GM18508 (cell line): ENCODE results near the gene CCSAP.
A peak's percentile ranks its signal among the peaks of the same experiment; 100 is the strongest.
"Not testable (repeated sequence)": the region's sequence is repeated elsewhere in the genome, so short reads cannot be mapped to it uniquely, and the experiment has no call there.

Experiments used
- ATAC-seq: cut with Tn5 transposase; IDR thresholded peaks from one replicate; pipeline ENCODE4 v1.9.1; 2021; ENCODE audit warnings: moderate number of reproducible peaks; ENCODE audit not compliant: insufficient read depth, unreplicated experiment

The CCSAP gene

GRCh38 chr1:229342656-229343569 is at the start of gene CCSAP:
CCSAP (minus strand) TSS chr1:229343047; CDS start chr1:229342465, 582 bp downstream.
- peak; percentile 31 for ATAC-seq

- ATAC-seq: no peak
These were observed 47.3 kb upstream of the CCSAP start for GRCh38 chr1:229390130-229390529.

GRCh38 chr1:229388897-229389580 is 46.2 kb upstream of the CCSAP start:
- no peak for ATAC-seq

GRCh38 chr1:229385853-229386456 is 43.1 kb upstream of the CCSAP start:
- no peak for ATAC-seq

DNA sequence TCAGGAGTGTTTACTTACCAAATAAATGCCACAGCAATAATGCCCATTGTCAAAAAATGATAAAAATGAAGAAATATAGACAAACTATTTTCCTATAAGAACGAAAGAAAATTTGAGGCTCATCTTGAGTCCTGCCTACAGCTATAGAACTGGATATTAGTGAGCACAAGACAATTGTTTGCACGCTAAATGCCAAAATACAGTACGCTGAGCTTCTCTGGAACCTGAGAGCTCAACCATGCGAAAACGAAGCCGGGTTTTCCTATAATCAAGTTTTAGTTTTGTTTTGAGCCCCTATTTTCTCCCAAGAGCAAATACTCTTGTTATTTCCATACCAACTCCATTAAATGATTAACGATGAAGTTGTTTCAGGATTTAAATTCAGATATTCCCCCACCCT is 42.0 kb upstream of the CCSAP start:
- no peak for ATAC-seq

DNA sequence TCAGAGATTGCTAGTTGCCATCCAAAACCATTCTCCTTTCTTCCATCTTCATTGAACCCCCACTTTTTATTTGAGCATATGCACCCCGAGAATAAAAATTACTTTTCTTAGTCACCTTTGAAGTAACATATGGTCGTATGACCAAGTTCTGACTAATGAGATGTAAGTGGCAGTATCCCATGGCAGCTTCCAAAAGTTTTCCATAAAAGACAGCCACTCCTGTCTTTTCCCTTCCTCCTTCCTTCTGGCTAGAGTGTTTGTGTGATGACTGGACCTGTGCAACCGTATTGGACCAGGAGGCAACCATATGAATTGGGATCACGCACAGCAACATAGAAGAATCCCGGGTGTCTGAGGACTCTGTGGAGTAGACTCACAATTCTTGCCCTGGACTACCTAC is 41.1 kb upstream of the CCSAP start:
- ATAC-seq: no peak

GRCh38 chr1:229383188-229383587 is 40.3 kb upstream of the CCSAP start:
- ATAC-seq: no peak

DNA sequence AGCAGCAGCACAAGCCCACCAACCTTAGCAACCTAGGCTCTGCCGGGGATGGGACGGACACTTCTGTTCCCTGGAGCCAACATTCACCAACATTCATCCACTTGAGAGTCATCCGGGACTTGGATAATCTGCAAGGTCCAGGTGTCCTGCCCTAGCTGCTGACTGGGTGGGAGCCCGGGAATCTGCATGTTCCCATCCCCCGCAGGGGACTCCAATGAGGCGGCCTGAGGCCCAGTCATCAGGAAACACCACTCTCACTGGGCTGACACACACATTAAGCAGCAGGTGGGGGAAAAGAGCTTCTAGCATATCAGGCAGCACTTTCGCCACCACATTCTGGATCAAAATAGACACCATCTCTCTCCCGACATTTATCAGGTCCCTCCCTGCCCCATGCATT is 38.4 kb upstream of the CCSAP start:
- ATAC-seq: no peak

DNA sequence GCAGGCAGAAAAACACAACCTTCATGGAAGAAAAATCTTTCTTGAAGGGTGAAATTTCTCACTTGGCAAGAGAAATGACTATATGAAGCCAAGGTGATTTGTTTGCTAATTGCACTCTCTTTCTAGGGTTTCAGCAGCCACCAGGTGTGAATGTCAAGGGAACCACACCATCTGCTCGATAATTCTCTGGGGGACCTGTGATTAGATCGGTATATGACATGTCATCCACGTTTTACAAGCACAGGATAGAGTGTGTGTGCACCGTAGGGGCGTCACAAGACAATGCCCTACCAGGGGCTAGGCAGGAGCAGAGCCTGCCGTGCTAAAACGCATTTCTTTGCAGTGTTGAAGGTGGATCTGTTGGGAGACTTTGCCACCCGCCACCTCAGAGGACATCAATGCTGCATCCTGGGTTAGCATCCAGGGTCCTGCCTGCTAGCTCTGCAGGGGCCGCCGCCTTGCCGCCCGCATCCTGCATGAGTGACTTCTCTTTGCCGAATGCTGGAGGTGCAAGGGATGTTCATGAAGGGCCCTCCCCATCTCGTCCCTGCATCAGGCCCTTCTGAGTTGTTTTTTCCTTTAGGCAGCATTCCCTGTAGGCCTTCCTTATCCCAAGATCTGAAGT is 37.8 kb upstream of the CCSAP start:
- ATAC-seq: no peak

DNA sequence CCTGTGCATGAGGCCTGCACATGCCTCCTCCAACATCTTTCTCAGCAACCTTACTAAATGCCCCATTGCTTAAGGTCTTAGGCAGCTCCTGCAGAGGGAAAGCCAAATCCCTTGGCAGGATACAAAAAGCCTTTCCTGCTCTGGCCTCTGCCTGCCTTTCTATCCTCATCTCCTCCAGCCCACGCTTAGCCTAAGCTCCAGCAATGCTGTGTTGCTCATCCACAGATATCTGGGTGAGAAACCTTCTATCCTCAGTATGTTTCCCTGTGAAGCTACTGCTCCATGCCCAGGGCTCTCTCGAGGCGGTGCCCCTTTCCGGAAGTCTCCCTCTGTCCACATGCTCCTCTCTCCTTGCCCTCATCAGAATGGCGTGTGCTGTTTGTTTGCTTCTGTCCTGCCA is 37.0 kb upstream of the CCSAP start:
- no peak for ATAC-seq

DNA sequence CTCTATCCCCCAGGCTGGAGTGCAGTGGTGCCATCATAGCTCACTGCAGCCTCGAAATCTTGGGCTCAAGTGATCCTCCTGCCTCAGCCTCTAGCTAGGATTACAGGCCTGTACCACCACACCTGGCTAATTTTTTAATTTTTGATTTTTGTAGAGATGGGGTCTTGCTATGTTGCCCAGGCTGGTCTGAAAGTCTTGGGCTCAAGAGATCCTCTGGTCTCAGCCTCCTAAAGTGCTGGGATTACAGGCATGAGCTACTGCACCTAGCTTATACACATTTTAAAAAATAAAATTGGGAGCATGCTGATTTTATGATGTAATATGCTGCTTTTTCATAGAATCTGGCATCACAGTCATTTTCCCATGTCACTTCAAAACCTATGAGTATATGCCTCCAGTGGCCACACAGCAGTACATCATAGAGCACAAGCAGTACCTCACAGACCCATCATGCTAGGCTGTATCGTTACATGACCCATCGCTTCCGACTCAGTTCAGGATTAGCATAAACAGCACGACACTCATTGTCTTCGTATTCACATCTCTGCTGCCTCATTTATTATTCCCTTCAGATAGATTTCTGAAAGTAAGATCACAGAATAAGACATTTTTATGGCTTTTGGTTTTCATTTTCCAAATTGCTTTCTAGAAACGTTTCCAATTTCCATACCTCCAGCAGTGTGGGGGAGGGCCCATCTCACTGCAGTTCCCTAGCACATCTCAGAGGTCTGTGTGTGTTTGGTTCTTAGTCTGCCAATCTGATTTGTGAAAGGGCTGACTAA is 35.9 kb upstream of the CCSAP start:
- no peak for ATAC-seq

DNA sequence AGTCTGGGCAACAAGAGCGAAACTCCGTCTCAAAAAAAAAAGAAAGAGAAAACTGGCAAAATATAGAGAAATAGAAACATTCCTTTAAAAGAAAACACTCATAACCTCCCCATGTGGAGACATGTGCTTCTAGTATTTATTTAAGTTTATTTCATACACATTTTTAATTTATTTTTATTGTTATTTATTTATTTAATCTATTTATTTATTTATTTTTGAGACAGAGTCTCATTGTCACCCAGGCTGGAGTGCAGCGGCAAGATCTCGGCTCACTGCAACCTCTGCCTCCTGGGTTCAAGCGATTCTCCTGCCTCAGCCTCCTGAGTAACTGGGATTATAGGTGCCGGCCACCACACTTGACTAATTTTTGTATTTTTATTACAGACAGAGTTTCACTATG is 35.2 kb upstream of the CCSAP start:
- ATAC-seq: not testable (repeated sequence)

DNA sequence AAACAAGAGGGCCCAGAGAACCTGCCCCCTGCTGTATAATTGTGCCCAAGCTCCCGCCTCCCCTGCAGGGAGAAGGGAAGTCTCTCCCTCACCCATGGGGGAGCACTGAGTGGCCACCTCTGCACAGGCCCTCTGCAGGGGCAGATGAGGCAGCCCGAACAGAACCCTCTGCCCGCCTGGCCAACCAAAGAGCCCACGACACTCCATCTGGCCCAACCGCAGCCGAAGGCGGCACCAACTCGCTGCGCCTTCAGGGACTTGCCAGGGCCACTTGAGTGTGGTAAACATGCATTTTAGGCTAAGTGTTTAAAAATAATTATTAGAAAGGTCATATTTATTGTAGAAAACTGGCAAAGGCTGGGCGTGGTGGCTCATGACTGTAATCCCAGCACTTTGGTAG is 34.6 kb upstream of the CCSAP start:
- ATAC-seq: no peak

DNA sequence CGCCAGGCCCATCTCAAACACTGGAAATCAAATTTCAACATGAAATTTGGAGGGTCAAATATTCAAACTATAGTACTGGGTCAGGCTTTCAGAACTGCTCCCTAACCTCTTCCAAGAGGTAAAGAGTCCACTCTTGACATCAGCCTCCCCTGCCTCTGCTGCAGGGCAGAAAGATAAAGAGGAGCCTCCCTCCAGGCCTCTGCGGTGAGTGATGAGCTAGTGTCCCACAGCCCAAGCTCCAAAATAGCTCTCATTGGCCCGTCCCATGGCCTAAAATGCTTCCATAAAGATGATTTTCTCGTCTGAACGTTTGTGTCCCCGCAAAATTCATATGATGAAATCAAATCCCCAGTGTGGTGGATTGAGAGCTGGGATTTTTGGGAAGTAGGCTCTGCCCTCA is 33.7 kb upstream of the CCSAP start:
- ATAC-seq: no peak

GRCh38 chr1:229374485-229374884 is 31.6 kb upstream of the CCSAP start:
- ATAC-seq: no peak

DNA sequence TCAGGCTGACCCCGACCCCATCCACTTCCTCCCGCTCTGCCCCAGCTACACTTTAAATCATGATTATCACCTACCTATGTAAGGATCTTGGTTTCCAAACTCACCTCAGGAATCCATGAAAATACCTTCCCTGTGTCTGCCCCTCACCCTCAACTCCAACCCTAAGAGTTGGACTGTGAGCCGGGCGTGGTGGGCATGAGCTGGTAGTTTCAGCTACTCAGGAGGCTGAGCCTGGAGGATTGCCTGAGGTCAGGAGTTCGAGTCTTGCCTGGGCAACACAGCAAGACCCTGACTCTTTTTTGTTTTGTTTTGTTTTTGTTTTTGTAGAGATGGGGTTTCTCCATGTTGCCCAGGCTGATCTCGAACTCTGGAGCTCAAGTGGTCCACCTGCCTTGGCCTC is 30.5 kb upstream of the CCSAP start:
- no peak for ATAC-seq

GRCh38 chr1:229372251-229372650 is 29.4 kb upstream of the CCSAP start:
- no peak for ATAC-seq

GRCh38 chr1:229371624-229372023 is 28.8 kb upstream of the CCSAP start:
- no peak for ATAC-seq

GRCh38 chr1:229370601-229371021 is 27.8 kb upstream of the CCSAP start:
- no peak for ATAC-seq

DNA sequence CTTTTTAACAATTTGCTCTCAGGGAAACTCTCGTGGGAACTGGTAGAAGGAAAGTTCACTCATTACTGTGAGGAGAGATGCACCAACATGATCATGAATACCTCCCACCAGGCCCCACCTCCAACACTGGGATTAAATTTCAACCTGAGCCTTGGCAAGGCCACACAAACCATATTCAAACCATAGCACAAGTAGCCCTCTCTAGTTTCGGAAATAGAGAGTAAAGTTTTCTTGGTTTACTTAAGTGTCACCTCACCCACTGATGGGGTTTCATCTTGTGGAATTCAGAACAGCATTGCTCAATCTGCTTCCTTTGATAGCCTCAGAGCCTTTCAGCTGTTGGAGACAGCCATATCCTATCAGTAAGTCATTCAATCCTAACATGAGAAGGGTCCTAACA is 25.5 kb upstream of the CCSAP start:
- peak; percentile 54 for ATAC-seq
